Osteocyte (in vitro differentiated cells): ENCODE data around the gene TMEM150A. TPM values are rescaled to one million over a fixed set of nuclear protein-coding genes. Genes with fewer than 3 reads are reported as not detected.
A peak's percentile ranks its signal among the peaks of the same experiment; 100 is the strongest.
"Not testable (repeated sequence)": the region's sequence is repeated elsewhere in the genome, so short reads cannot be mapped to it uniquely, and the experiment has no call there.

Experiments
- DNase-seq: peaks from one replicate; pipeline ENCODE4 v3.0.0; 2021; ENCODE audit warnings: mixed read lengths; ENCODE audit not compliant: unreplicated experiment; ENCODE audit errors: extremely low spot score
- H3K27ac Mint-ChIP-seq: one replicate; pipeline ENCODE4 v1.8.0; 2021; ENCODE audit warnings: mild to moderate bottlenecking, mixed read lengths; ENCODE audit not compliant: unreplicated experiment
- H3K27me3 Mint-ChIP-seq: one replicate; pipeline ENCODE4 v1.8.0; 2021; ENCODE audit warnings: mixed read lengths; ENCODE audit not compliant: unreplicated experiment
- H3K36me3 Mint-ChIP-seq: one replicate; pipeline ENCODE4 v1.8.0; 2021; ENCODE audit warnings: mixed read lengths; ENCODE audit not compliant: unreplicated experiment
- H3K4me1 Mint-ChIP-seq: one replicate; pipeline ENCODE4 v1.8.0; 2021; ENCODE audit warnings: mixed read lengths; ENCODE audit not compliant: unreplicated experiment
- H3K4me3 Mint-ChIP-seq: one replicate; pipeline ENCODE4 v1.8.0; 2021; ENCODE audit warnings: mild to moderate bottlenecking, moderate library complexity, mixed read lengths; ENCODE audit not compliant: unreplicated experiment
- H3K9me3 Mint-ChIP-seq: one replicate; pipeline ENCODE4 v1.8.0; 2021; ENCODE audit warnings: mixed read lengths; ENCODE audit not compliant: unreplicated experiment
- CTCF ChIP-seq: fragments of 200-600 bp; sonication (generic); IDR thresholded peaks from 2 replicates; pipeline ENCODE4 v1.5.0; 2021; ENCODE audit warnings: antibody characterized with exemption, mild to moderate bottlenecking, moderate library complexity
- total RNA-seq: library from RNA; stranded (reverse); gene quantifications from 2 replicates; pipeline ENCODE4 v1.2.1, GENCODE V29; 2021

The TMEM150A gene
- total RNA-seq, 1 donor from 2014 or later, result 18.2 TPM

GRCh38 chr2:85566265-85566664 is 36.2 kb downstream of the TMEM150A start:
- peaks cover 15% of the 10 kb centered on the region for H3K27me3 Mint-ChIP-seq
- H3K27ac Mint-ChIP-seq, result no peak overlapping the region
- no peak for DNase-seq
- H3K4me3 Mint-ChIP-seq, result no peak overlapping the region
- no peaks in the 10 kb centered on the region for H3K9me3 Mint-ChIP-seq
- H3K4me1 Mint-ChIP-seq, result peaks cover 4% of the 10 kb centered on the region
- H3K36me3 Mint-ChIP-seq, result no peaks in the 10 kb centered on the region
- TF ChIP-seq CTCF, result no peak

GRCh38 chr2:85564144-85564563 is 38.3 kb downstream of the TMEM150A start:
- DNase-seq, result no peak
- no peaks in the 10 kb centered on the region for H3K36me3 Mint-ChIP-seq
- H3K4me3 Mint-ChIP-seq, result no peak overlapping the region
- no peaks in the 10 kb centered on the region for H3K27me3 Mint-ChIP-seq
- H3K4me1 Mint-ChIP-seq, result peaks cover 22% of the 10 kb centered on the region
- H3K27ac Mint-ChIP-seq, result no peak overlapping the region
- H3K9me3 Mint-ChIP-seq, result no peaks in the 10 kb centered on the region
- no peak for TF ChIP-seq CTCF

GRCh38 chr2:85561280-85562212 is 41.0 kb downstream of the TMEM150A start, which contains the start of gene GGCX:
Gene GGCX (minus strand): TSS chr2:85561493. CDS start chr2:85561428, 65 bp downstream.
- TF ChIP-seq CTCF, result peak; percentile 44
- Mint-ChIP-seq H3K4me3 (peak within 1 kb of the TSS; percentile 98), H3K36me3 (peaks cover 9% of the 10 kb centered on the region), H3K4me1 (peaks cover 24% of the 10 kb centered on the region), H3K27ac (peak within 1 kb of the TSS; percentile 96), H3K9me3 (no peaks in the 10 kb centered on the region), H3K27me3 (no peaks in the 10 kb centered on the region)
- DNase-seq, result peak; percentile 96

GRCh38 chr2:85560812-85561279 is 41.7 kb downstream of the TMEM150A start:
- peaks cover 24% of the 10 kb centered on the region for H3K4me1 Mint-ChIP-seq
- H3K27me3 Mint-ChIP-seq, result no peaks in the 10 kb centered on the region
- peak overlapping the region; percentile 96 for H3K27ac Mint-ChIP-seq
- no peak for DNase-seq
- TF ChIP-seq CTCF, result no peak
- peak overlapping the region; percentile 98 for H3K4me3 Mint-ChIP-seq
- H3K9me3 Mint-ChIP-seq, result no peaks in the 10 kb centered on the region
- peaks cover 13% of the 10 kb centered on the region for H3K36me3 Mint-ChIP-seq

GRCh38 chr2:85560403-85560726 is 42.1 kb downstream of the TMEM150A start:
- H3K9me3 Mint-ChIP-seq, DNase-seq, H3K27me3 Mint-ChIP-seq: not testable (repeated sequence)
- Mint-ChIP-seq H3K4me1 (peaks cover 24% of the 10 kb centered on the region), H3K27ac (peak overlapping the region; percentile 96), H3K4me3 (peak overlapping the region; percentile 98), H3K36me3 (peaks cover 14% of the 10 kb centered on the region)
